ENCODE measurements around the gene USP34. TPM values are rescaled to one million over a fixed set of nuclear protein-coding genes. Genes with fewer than 3 reads are reported as not detected.

The USP34 gene
- total and polyA plus RNA-seq, 9 of the 15 experiments (the other 6 are each of a cell fraction or from before 2014, with no cell fraction given) = 19.8 to 108 (median 67.8) TPM

DNA sequence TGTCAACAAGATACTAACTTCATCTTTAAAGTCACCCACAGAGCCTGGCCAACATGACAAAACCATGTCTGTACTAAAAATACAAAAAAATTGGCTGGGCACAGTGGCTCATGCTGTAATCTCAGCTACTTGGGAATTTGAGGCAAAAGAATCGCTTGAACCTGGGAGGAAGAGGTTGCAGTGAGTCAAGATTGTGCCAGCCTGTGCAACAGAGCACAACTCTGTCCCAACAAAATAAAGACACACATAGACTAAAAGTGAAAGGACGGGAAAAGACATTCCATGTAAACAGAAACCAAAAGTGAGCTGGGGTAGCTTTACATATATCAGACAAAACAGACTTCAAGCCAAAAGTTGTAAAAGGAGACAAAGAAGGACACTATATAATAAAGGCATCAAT is 34.8 kb downstream of the USP34 start:
- peaks cover 44% of the 10 kb centered on the region for H4K20me1 ChIP-seq (replicated peaks; ENCODE audit: control insufficient read depth, insufficient read depth, low read length)
- H3K4me3 ChIP-seq = no peak overlapping the region
- WGBS (ENCODE audit: insufficient coverage, low coverage, missing lambda C conversion rate) = 86% methylated on average over 2 of the region's 2 CpGs

More for the DNA sequence above, 34.8 kb downstream of the USP34 start:
- Histone ChIP-seq H2AFZ (ENCODE audit: low read depth, low read length) (no peak overlapping the region), H3K9ac (ENCODE audit: insufficient read depth in 1 of 2, low read depth in 2 of 2, low read length in 2 of 2) (no peak overlapping the region), H3K4me1 (replicated peaks in 1 of 2; ENCODE audit: control insufficient read depth in 2 of 2, insufficient read depth in 2 of 2, low read length in 2 of 2) (peaks cover 4 to 12% of the 10 kb centered on the region in 2 experiments; a peak in 3 of 5 replicates), H3K27me3 (ENCODE audit: control insufficient read depth in 2 of 2, insufficient read depth in 2 of 2, low read length in 2 of 2) (no peaks in the 10 kb centered on the region), H3K4me2 (ENCODE audit: insufficient read depth, low read length) (no peak overlapping the region), H3K79me2 (ENCODE audit: control insufficient read depth, insufficient read depth, low read length) (peaks cover 98% of the 10 kb centered on the region), H3K9me3 (replicated peaks; ENCODE audit: control insufficient read depth, insufficient read depth, low read depth, low read length) (no peaks in the 10 kb centered on the region), H3K9me1 (ENCODE audit: control insufficient read depth, insufficient read depth, low read length) (peaks cover 10% of the 10 kb centered on the region), H3K27ac (ENCODE audit: extremely low read depth, low read depth, low read length) (peak overlapping the region; percentile 35; the same call in 1 of the 3 replicates), H3K36me3 (ENCODE audit: control insufficient read depth, insufficient read depth, low read length) (0 out of 3 replicates have a peak, but pooled peaks cover 2% of the 10 kb centered on the region)
- CTCF ChIA-PET (ENCODE audit: low intra/inter-chr PET ratio) = no interaction called here
- no TSS peak for BruUV-seq (replicated peaks)
- TF ChIP-seq ZNF79 (CRISPR knock-in tag; IDR thresholded peaks at IDR 0.05; ENCODE audit: low read depth) = no peak
- TF ChIP-seq ZNF561 (CRISPR knock-in tag; conservative IDR thresholded peaks at IDR 0.05) = no peak
- no peak for TF ChIP-seq HCFC1 (IDR thresholded peaks at IDR 0.05; ENCODE audit: low read depth, low read length)
- no peak for TF ChIP-seq FOXK2 (conservative IDR thresholded peaks at IDR 0.05 in 1 of 2, IDR thresholded peaks at IDR 0.05 in 1 of 2; ENCODE audit: low read depth in 2 of 2)
- TF ChIP-seq HDAC8 (tag; IDR thresholded peaks at IDR 0.05) = no peak
- TF ChIP-seq, protein P1, sequence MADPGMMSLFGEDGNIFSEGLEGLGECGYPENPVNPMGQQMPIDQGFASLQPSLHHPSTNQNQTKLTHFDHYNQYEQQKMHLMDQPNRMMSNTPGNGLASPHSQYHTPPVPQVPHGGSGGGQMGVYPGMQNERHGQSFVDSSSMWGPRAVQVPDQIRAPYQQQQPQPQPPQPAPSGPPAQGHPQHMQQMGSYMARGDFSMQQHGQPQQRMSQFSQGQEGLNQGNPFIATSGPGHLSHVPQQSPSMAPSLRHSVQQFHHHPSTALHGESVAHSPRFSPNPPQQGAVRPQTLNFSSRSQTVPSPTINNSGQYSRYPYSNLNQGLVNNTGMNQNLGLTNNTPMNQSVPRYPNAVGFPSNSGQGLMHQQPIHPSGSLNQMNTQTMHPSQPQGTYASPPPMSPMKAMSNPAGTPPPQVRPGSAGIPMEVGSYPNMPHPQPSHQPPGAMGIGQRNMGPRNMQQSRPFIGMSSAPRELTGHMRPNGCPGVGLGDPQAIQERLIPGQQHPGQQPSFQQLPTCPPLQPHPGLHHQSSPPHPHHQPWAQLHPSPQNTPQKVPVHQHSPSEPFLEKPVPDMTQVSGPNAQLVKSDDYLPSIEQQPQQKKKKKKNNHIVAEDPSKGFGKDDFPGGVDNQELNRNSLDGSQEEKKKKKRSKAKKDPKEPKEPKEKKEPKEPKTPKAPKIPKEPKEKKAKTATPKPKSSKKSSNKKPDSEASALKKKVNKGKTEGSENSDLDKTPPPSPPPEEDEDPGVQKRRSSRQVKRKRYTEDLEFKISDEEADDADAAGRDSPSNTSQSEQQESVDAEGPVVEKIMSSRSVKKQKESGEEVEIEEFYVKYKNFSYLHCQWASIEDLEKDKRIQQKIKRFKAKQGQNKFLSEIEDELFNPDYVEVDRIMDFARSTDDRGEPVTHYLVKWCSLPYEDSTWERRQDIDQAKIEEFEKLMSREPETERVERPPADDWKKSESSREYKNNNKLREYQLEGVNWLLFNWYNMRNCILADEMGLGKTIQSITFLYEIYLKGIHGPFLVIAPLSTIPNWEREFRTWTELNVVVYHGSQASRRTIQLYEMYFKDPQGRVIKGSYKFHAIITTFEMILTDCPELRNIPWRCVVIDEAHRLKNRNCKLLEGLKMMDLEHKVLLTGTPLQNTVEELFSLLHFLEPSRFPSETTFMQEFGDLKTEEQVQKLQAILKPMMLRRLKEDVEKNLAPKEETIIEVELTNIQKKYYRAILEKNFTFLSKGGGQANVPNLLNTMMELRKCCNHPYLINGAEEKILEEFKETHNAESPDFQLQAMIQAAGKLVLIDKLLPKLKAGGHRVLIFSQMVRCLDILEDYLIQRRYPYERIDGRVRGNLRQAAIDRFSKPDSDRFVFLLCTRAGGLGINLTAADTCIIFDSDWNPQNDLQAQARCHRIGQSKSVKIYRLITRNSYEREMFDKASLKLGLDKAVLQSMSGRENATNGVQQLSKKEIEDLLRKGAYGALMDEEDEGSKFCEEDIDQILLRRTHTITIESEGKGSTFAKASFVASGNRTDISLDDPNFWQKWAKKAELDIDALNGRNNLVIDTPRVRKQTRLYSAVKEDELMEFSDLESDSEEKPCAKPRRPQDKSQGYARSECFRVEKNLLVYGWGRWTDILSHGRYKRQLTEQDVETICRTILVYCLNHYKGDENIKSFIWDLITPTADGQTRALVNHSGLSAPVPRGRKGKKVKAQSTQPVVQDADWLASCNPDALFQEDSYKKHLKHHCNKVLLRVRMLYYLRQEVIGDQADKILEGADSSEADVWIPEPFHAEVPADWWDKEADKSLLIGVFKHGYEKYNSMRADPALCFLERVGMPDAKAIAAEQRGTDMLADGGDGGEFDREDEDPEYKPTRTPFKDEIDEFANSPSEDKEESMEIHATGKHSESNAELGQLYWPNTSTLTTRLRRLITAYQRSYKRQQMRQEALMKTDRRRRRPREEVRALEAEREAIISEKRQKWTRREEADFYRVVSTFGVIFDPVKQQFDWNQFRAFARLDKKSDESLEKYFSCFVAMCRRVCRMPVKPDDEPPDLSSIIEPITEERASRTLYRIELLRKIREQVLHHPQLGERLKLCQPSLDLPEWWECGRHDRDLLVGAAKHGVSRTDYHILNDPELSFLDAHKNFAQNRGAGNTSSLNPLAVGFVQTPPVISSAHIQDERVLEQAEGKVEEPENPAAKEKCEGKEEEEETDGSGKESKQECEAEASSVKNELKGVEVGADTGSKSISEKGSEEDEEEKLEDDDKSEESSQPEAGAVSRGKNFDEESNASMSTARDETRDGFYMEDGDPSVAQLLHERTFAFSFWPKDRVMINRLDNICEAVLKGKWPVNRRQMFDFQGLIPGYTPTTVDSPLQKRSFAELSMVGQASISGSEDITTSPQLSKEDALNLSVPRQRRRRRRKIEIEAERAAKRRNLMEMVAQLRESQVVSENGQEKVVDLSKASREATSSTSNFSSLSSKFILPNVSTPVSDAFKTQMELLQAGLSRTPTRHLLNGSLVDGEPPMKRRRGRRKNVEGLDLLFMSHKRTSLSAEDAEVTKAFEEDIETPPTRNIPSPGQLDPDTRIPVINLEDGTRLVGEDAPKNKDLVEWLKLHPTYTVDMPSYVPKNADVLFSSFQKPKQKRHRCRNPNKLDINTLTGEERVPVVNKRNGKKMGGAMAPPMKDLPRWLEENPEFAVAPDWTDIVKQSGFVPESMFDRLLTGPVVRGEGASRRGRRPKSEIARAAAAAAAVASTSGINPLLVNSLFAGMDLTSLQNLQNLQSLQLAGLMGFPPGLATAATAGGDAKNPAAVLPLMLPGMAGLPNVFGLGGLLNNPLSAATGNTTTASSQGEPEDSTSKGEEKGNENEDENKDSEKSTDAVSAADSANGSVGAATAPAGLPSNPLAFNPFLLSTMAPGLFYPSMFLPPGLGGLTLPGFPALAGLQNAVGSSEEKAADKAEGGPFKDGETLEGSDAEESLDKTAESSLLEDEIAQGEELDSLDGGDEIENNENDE (IDR thresholded peaks at IDR 0.05; ENCODE audit: low read depth, low read length) = no peak
- TF ChIP-seq, protein P2, sequence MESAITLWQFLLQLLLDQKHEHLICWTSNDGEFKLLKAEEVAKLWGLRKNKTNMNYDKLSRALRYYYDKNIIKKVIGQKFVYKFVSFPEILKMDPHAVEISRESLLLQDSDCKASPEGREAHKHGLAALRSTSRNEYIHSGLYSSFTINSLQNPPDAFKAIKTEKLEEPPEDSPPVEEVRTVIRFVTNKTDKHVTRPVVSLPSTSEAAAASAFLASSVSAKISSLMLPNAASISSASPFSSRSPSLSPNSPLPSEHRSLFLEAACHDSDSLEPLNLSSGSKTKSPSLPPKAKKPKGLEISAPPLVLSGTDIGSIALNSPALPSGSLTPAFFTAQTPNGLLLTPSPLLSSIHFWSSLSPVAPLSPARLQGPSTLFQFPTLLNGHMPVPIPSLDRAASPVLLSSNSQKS (CRISPR knock-in tag; IDR thresholded peaks at IDR 0.05) = no peak
- no peak for TF ChIP-seq GABPB1 (CRISPR knock-in tag; IDR thresholded peaks at IDR 0.05)
- no peak for DNase-seq (ENCODE audit: extremely low read depth in 1 of 4, low spot score in 3 of 4)
- in situ Hi-C loops (cut with MboI) = no loop called here
- POLR2A ChIA-PET = interaction anchor here (1.1 kb wide), 1 partner anchor 11 kb away, joined by 3 read pairs; no protein-coding TSS in a partner anchor
- intact Hi-C loops (cut with micrococcal nuclease) = no loop called here
- FAIRE-seq = peak; percentile 19
- ATAC-seq = no peak

Data from K562 (cell line).